ENCODE results near the gene PRCP.
"Not testable (repeated sequence)": the region's sequence is repeated elsewhere in the genome, so short reads cannot be mapped to it uniquely, and the experiment has no call there.

The PRCP gene

DNA sequence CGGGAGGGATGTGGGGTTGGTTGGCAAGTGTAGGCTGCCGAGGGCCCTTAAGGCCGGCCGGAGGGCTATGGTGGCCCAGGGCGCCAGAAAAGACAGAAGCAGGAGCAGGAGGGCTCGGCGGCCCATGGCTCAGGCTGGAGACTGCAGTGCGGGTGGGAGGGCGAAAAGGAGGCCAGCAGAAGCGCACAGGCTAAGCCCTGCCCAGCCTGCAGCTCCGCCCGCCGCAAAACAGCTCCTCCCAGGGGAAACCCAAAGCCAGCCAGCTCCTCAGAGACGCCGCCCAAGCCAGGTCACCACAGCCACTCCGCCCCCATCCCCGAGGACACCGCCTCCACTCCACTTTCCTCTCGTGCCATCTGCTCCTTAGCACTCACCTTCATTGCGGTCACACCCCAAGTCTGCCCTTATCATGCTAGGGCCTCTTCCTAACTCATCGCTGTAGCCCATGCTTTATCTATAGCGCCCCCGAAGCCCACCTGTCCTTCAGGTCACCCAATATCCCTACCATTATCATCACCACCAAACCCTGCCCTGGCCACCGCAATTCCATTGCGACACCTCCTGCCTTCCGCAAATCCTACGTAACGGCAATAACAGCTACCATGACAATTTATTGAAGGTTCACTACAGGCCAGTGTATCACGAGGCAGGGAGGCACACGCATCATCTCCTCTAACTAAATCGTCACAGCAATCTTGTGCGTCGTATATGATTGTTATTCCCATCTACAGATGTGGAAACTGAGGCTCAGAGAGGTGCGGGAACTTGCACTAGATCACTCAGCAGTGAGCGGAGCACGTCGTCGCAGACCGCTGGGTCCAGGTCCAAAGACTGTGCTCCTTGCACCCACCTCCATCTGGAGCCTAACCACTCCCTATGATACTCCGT, at the start of gene PRCP:
PRCP (minus strand) TSS at position 154 of the 888 bp plus-strand sequence; CDS start at position 126, 28 bp downstream.
- DNase-seq (ENCODE audit: low spot score), result peak; percentile 82

DNA sequence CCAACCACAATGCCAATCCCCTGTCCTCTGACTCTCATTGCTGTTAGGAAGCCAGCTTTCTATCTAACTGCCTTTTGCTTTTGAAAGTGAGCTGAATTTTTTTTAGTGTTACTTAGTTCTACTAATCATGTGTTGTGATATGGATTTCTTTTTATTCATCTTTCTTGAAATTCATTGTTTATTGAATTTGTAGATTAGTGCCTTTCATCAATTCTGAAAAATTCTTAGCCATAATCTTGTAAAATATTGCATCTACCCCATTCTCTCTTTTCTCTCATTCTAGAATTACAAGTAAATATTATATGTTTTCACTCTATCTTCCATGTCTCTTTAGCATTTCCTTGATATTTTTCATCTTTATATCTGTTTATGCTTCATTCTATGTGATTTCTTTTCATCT, 49.1 kb upstream of the PRCP start:
- DNase-seq (ENCODE audit: low spot score), result no peak

DNA sequence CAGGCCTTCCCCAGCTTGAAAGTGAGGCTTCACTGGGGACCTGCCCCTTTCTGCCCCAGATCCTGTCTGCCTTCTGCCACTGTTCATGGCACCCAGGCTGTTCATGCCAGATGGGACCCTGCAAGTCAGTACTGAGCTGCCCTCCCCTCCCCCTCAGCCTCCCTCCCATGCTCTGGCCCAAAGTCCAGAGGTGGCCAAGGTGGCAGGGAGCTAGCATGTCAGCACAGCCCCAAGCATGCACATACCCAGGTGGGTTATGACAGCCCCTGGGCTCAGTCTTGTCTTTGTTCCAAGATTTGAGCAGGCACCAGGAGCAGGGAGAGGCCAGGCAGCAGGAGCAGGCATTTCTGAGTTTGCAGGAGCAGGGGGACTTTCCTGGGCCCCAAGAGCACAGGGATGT, 45.5 kb upstream of the PRCP start:
- DNase-seq (ENCODE audit: low spot score), result no peak

DNA sequence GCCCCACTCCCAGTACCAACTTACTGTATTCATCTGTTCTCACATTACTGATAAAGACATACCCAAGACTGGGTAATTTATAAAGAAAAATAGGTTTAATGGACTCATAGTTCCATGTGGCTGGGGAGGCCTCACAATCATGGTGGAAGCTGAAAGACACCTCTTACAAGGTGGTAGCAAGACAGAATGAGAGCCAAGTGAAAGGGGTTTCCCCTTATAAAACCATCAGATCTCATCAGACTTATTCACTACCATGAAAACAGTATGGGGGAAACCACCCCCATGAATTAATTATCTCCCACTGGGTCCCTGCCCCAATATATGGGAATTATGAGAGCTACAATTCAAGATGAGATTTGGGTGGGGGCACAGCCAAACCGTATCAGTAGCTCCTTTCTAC, 44.8 kb upstream of the PRCP start:
- DNase-seq (ENCODE audit: low spot score), result not testable (repeated sequence)

DNA sequence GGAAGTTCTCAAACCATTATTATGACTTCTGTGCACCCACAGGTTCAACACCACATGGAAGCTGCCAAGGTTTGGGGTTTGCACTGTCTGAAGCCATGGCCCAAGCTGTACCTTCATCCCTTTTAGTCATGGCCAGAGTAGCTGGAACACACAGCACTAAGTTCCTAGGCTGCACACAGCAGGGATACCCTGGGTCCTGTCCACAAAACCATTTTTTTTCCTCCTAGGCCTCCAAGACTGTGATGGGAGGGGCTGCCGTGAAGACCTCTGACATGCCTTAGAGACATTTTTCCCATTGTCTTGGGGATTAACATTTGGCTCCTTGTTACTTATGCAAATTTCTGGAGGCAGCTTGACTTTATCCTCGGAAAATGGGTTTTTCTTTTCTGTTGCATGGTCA, 44.0 kb upstream of the PRCP start:
- no peak for DNase-seq (ENCODE audit: low spot score)

- not testable (repeated sequence) for DNase-seq (ENCODE audit: low spot score)
These were observed 43.2 kb upstream of the PRCP start for GRCh38 chr11:82943430-82943829.

- no peak for DNase-seq (ENCODE audit: low spot score)
These were observed 42.1 kb upstream of the PRCP start for GRCh38 chr11:82942376-82942775.

- DNase-seq (ENCODE audit: low spot score), result no peak
These were observed 39.2 kb upstream of the PRCP start for GRCh38 chr11:82939456-82939855.

DNA sequence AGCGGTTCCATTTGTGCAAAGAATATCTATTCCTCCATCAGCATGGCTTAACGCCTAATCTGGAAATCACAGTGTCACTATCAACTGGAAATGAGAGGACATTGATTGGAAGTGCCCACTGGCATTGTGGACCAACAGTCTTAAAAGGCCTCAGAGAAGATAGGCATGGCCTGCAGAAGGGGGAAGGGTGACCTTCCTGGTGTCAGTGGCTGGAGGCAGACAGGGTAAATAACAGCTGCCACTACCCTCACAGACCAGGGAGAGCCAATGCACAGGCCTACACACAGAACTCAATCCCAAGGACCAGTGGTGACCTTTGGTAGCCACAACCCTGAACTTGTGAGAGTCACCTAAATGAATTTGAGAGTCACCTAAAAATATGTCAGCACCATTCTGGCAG, 37.3 kb upstream of the PRCP start:
- DNase-seq (ENCODE audit: low spot score), result no peak

GRCh38 chr11:82936261-82936660, 36.0 kb upstream of the PRCP start:
- DNase-seq (ENCODE audit: low spot score), result no peak

GRCh38 chr11:82932564-82932963, 32.3 kb upstream of the PRCP start:
- no peak for DNase-seq (ENCODE audit: low spot score)

GRCh38 chr11:82930734-82931133, 30.5 kb upstream of the PRCP start:
- DNase-seq (ENCODE audit: low spot score), result no peak

- no peak for DNase-seq (ENCODE audit: low spot score)
These were observed 30.0 kb upstream of the PRCP start for GRCh38 chr11:82930229-82930628.

- DNase-seq (ENCODE audit: low spot score), result no peak
These were observed 28.9 kb upstream of the PRCP start for GRCh38 chr11:82929121-82929520.

DNA sequence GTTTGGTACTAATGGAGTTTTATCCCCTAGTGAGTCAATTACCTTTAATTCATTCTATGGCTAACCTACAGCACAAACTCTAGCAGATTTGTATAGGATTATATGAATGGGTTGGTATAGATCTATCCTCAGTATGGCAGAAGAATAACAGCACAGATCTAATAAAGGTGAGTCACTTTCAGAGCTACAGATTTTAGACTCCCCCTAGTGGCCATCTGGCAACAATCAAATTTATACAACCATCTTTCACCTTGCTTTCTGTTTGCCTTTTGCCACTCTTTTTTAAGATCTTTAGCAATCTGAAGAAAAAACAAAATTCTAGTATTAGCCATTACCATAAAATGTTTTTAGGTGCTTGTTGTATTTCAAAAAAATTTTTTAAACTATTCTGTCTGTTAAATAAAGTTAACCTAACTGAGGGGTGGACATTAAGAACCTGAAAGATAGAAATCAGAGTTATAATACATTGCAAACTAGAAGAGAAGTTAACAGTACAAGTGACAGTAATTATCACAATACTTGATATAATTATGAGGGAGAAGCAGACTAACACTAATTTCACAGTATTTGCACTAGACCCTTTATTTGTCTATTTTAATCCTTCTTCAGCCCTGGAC, 27.1 kb upstream of the PRCP start:
- DNase-seq (ENCODE audit: low spot score), result peak; percentile 67

- DNase-seq (ENCODE audit: low spot score), result no peak
These were observed 24.4 kb upstream of the PRCP start for GRCh38 chr11:82924522-82925224.

- not testable (repeated sequence) for DNase-seq (ENCODE audit: low spot score)
These were observed 22.4 kb upstream of the PRCP start for GRCh38 chr11:82922396-82923173.

DNA sequence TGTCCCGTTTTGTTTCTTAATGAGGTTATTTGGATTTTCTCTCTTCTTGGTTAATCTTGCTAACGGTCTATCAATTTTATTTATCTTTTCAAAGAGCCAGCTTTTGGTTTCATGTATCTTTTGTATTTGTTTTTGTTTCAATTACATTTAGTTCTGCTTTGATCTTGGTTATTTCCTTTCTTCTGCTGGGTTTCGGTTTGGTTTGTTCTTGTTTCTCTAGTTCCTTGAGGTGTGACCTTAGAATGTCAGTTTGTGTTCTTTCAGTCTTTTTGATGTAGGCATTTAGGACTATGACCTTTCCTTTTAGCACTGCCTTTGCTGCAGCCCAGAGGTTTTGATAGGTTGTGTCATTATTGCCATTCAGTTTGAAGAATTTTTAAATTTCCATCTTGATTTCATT, 20.0 kb upstream of the PRCP start:
- not testable (repeated sequence) for DNase-seq (ENCODE audit: low spot score)

DNA sequence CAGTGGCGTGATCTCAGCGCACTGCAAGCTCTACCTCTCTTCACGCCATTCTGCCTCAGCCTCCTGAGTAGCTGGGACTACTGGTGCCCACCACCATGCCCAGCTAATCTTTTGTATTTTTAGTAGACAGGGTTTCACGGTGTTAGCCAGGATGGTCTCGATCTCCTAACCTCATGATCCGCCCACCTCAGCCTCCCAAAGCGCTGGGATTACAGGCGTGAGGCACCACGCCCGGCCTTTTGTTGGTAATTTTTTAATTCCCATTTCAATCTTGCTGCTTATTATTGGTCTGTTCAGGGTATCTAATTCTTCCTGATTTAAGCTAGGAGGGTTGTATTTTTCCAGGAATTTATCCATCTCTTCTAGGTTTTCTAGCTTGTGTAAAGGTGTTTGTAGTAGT, 19.6 kb upstream of the PRCP start:
- not testable (repeated sequence) for DNase-seq (ENCODE audit: low spot score)

DNA sequence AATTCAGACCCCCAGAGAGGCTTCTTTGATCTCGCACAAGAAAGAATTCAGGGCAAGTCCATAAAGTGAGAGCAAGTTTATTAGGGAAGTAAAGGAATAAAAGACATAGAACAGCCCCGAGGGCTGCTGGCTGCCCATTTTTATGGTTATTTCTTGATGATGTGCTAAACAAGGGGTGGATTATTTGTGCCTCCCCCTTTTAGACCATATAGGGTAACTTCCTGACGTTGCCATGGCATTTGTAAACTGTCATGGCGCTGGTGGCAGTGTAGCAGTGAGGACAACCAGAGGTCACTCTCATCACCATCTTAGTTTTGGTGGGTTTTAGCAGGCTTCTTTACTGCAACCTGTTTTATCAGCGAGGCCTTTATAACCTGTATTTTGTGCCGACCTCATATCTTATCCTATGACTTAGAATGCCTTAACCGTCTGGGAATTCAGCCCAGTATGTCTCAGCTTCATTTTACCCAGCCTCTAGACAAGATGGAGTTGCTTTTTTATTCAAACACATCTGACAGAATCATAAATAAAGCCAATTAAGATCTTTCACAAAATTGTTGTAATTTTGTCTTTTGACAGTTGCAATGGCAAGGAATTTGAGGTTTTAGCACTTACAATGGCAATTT, 8.9 kb upstream of the PRCP start:
- no peak for DNase-seq (ENCODE audit: low spot score)

- DNase-seq (ENCODE audit: low spot score), result no peak
These were observed 8.1 kb upstream of the PRCP start for GRCh38 chr11:82908311-82908710.

GRCh38 chr11:82907371-82907770, 7.1 kb upstream of the PRCP start:
- DNase-seq (ENCODE audit: low spot score), result no peak

Measured in pons (tissue), 1 donor.